Esophagus squamous epithelium (tissue), 4 donors: Measurements from ENCODE around the gene RARS1.

ENCODE experiments used
- CTCF ChIP-seq, 6 experiments: fragments of 450-650 bp in 4 of 6; fragments of 200-600 bp in 2 of 6; sonication (generic) in 2 of 6; IDR thresholded peaks; one replicate each; pipeline ENCODE4 v1.5.1; 2016 to 2019; ENCODE audit warnings: antibody characterized with exemption in 6 of 6, mild to moderate bottlenecking in 4 of 6, moderate library complexity in 4 of 6
- POLR2A ChIP-seq, 4 donors: fragments of 450-650 bp; IDR thresholded peaks; one replicate each; pipeline ENCODE4 v1.6.1; 2017; ENCODE audit warnings: antibody characterized with exemption in 4 of 4, mild to moderate bottlenecking in 4 of 4, moderate library complexity in 3 of 4

- TF ChIP-seq CTCF (IDR thresholded peaks at IDR 0.05) (no peak), POLR2A (IDR thresholded peaks at IDR 0.05) (no peak)
These were observed 13.9 kb upstream of the RARS1 start for GRCh38 chr5:168472329-168472728.
